ENCODE measurements around the gene IPO5.
A peak's percentile ranks its signal among the peaks of the same experiment; 100 is the strongest.
"Not testable (repeated sequence)": the region's sequence is repeated elsewhere in the genome, so short reads cannot be mapped to it uniquely, and the experiment has no call there.

Gene IPO5

GRCh38 chr13:98032168-98032567, 78.7 kb downstream of the IPO5 start:
- no peak for DNase-seq
- Histone ChIP-seq H3K36me3 (replicated peaks) (no peaks in the 10 kb centered on the region), H3K27ac (no peak overlapping the region), H3K27me3 (replicated peaks) (no peaks in the 10 kb centered on the region), H3K4me3 (ENCODE audit: low read depth, low read length) (no peak overlapping the region)
- TF ChIP-seq, protein P1, sequence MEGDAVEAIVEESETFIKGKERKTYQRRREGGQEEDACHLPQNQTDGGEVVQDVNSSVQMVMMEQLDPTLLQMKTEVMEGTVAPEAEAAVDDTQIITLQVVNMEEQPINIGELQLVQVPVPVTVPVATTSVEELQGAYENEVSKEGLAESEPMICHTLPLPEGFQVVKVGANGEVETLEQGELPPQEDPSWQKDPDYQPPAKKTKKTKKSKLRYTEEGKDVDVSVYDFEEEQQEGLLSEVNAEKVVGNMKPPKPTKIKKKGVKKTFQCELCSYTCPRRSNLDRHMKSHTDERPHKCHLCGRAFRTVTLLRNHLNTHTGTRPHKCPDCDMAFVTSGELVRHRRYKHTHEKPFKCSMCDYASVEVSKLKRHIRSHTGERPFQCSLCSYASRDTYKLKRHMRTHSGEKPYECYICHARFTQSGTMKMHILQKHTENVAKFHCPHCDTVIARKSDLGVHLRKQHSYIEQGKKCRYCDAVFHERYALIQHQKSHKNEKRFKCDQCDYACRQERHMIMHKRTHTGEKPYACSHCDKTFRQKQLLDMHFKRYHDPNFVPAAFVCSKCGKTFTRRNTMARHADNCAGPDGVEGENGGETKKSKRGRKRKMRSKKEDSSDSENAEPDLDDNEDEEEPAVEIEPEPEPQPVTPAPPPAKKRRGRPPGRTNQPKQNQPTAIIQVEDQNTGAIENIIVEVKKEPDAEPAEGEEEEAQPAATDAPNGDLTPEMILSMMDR (IDR thresholded peaks at IDR 0.05; ENCODE audit: low read depth, low read length, missing control alignments): no peak
- in situ Hi-C loops (cut with HindIII; ENCODE audit: low pct_ligation_motif_present, low sequenced_read_pairs): loop anchor here (25.0 kb wide), 1 partner anchor 630 kb away; no protein-coding TSS in a partner anchor

DNA sequence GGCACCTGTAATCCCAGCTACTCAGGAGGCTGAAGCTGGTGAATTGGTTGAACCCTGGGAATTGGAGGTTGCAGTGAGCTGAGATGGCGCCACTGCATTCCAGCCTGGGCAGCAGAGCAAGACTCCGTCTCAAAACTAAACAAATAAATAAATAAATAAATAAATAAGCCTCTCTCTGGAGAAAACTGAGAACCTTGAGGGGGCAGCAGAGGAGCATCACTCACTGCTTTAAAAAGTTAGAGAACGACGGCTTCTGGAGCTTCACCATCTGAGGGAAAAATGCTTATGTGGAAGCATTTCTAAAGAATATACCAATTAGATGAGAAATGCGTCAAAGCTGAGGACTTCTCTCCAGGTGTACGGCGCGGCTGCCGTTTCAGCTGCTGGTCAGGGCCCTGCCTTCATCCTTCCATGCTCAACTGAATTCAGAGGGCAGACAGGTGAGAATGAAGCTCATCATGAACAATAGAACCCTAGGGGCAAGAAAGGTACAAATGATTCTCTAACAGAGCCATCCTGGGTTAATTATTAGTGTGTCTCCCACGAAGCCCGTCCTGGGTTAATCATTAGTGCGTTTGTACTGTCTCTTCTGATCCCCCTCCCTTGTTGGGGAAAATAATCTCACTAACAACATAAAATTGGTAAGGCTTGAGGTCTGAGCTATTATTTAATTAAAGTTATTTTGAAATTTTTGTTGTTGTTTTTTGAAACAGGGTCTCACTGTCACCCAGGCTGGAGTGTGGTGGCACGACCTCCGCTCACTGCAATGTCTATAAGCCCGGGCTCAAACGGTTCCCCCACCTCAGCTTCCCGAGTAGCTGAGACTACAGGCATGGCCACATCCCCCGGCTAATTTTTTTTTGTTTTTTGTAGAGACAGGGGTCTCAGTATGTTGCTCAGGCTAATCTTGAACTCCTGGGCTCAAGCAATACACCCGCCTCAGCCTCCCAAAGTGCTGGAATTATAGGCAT, 80.1 kb downstream of the IPO5 start:
- TF ChIP-seq, protein P1 (IDR thresholded peaks at IDR 0.05; ENCODE audit: low read depth, low read length, missing control alignments): peak; percentile 72
- Histone ChIP-seq H3K4me3 (ENCODE audit: low read depth, low read length) (no peak overlapping the region), H3K36me3 (replicated peaks) (no peaks in the 10 kb centered on the region), H3K27me3 (replicated peaks) (no peaks in the 10 kb centered on the region), H3K27ac (no peak overlapping the region)
- in situ Hi-C loops (cut with HindIII; ENCODE audit: low pct_ligation_motif_present, low sequenced_read_pairs): loop anchor here (25.0 kb wide), 1 partner anchor 629 kb away; no protein-coding TSS in a partner anchor
- DNase-seq: peak; percentile 71

DNA sequence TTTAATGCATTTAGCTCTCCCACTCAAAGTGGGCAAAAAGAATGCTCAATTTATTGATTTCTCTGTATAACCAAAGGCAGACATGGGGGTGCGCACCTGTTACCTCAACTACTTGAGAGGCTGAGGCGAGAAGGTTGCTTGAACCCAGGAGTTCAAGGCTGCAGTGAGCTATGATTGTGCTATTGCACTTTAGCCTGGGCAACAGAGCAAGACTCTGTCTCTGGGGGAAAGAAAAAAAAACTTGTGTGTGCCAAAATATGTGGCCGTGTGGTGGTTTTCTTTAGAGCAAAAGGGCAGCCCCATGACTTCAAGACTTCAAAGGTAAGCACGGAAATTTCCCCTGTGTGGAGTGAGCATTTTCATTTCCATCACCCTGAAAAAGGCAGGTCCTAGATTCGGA, 81.9 kb downstream of the IPO5 start:
- no peak overlapping the region for H3K27ac ChIP-seq

GRCh38 chr13:98036564-98037302, 83.3 kb downstream of the IPO5 start:
- not testable (repeated sequence) for H3K36me3 ChIP-seq (replicated peaks); H3K27me3 ChIP-seq (replicated peaks); DNase-seq; H3K4me3 ChIP-seq (ENCODE audit: low read depth, low read length); H3K27ac ChIP-seq
- in situ Hi-C loops (cut with HindIII; ENCODE audit: low pct_ligation_motif_present, low sequenced_read_pairs): loop anchor here (25.0 kb wide), 1 partner anchor 626 kb away; no protein-coding TSS in a partner anchor

More for the DNA sequence above, 81.9 kb downstream of the IPO5 start:
- Histone ChIP-seq H3K27me3 (replicated peaks) (no peaks in the 10 kb centered on the region), H3K4me3 (ENCODE audit: low read depth, low read length) (no peak overlapping the region), H3K36me3 (replicated peaks) (no peaks in the 10 kb centered on the region)
- in situ Hi-C loops (cut with HindIII; ENCODE audit: low pct_ligation_motif_present, low sequenced_read_pairs): loop anchor here (25.0 kb wide), 1 partner anchor 627 kb away; no protein-coding TSS in a partner anchor
- TF ChIP-seq, protein P1 (IDR thresholded peaks at IDR 0.05; ENCODE audit: low read depth, low read length, missing control alignments): no peak
- DNase-seq: no peak

- TF ChIP-seq, protein P1 (IDR thresholded peaks at IDR 0.05; ENCODE audit: low read depth, low read length, missing control alignments): no peak
- in situ Hi-C loops (cut with HindIII; ENCODE audit: low pct_ligation_motif_present, low sequenced_read_pairs): loop anchor here (25.0 kb wide), 1 partner anchor 623 kb away; no protein-coding TSS in a partner anchor
- Histone ChIP-seq H3K4me3 (ENCODE audit: low read depth, low read length) (no peak overlapping the region), H3K36me3 (replicated peaks) (no peaks in the 10 kb centered on the region), H3K27ac (no peak overlapping the region), H3K27me3 (replicated peaks) (no peaks in the 10 kb centered on the region)
- DNase-seq: no peak
Observed at GRCh38 chr13:98039261-98039660, 85.8 kb downstream of the IPO5 start.

- TF ChIP-seq, protein P1 (IDR thresholded peaks at IDR 0.05; ENCODE audit: low read depth, low read length, missing control alignments): no peak
- H3K36me3 ChIP-seq (replicated peaks): no peaks in the 10 kb centered on the region
- H3K4me3 ChIP-seq (ENCODE audit: low read depth, low read length): no peak overlapping the region
- no peak for DNase-seq
- in situ Hi-C loops (cut with HindIII; ENCODE audit: low pct_ligation_motif_present, low sequenced_read_pairs): loop anchor here (25.0 kb wide), 1 partner anchor 622 kb away; no protein-coding TSS in a partner anchor
- no peak overlapping the region for H3K27ac ChIP-seq
- H3K27me3 ChIP-seq (replicated peaks): no peaks in the 10 kb centered on the region
Observed at GRCh38 chr13:98039964-98040363, 86.5 kb downstream of the IPO5 start.
